AG04449 (cell line): ENCODE data around the gene HIGD1C.

Source experiments
- CTCF ChIA-PET: fragments of 350-600 bp; formaldehyde crosslinking; extraction: SDS; loops from one replicate; lab custom pipeline; 2021; ENCODE audit warnings: antibody characterized with exemption; lab: Yijun Ruan, JAX
- POLR2A ChIA-PET: fragments of 400-600, 350-600 bp; formaldehyde crosslinking; extraction: SDS; loops from one replicate; lab custom pipeline; 2020; ENCODE audit warnings: antibody characterized with exemption, inconsistent platforms; lab: Yijun Ruan, JAX
- DNase-seq: peaks from one replicate; pipeline ENCODE4 v3.0.0-alpha.2; 2010; ENCODE audit warnings: low read depth, low spot score
- H3K4me3 ChIP-seq: 2 replicates; pipeline ENCODE4 v1.5.1; 2011; ENCODE audit warnings: low read depth, mild to moderate bottlenecking, control low read depth, low read length
- TF ChIP-seq, protein P1 (sequence below): IDR thresholded peaks from one replicate; pipeline ENCODE4 v1.5.1; 2011; ENCODE audit warnings: mild to moderate bottlenecking, moderate library complexity, low read length, control low read depth, inconsistent platforms; ENCODE audit not compliant: insufficient read depth; ENCODE audit errors: missing control alignments

HIGD1C gene

DNA sequence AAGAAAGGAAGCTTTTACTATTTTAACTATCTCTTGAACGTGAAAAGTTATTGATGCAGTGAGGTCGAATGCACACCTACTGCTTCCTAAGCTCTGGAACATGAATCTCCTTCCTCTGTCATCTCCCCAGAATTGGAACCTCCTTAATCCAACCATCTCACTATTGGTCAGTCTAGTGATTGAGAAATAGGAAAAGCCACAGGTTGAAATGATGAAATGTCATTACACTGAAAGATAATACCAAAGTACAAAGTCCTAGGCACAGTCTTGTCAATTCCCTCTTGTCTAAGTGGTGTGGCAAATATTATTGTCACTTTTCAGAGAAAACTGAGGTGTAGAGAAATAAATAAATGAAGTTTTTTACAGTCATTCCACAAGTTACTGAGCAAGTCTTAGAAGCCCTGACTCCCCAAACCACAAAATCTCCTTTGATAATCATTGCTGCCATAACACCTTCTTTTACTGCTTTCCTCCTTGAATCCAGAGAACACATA lies 19.5 kb upstream of the HIGD1C start:
- ChIA-PET CTCF (no interaction called here), POLR2A (no interaction called here)
- TF ChIP-seq, protein P1, sequence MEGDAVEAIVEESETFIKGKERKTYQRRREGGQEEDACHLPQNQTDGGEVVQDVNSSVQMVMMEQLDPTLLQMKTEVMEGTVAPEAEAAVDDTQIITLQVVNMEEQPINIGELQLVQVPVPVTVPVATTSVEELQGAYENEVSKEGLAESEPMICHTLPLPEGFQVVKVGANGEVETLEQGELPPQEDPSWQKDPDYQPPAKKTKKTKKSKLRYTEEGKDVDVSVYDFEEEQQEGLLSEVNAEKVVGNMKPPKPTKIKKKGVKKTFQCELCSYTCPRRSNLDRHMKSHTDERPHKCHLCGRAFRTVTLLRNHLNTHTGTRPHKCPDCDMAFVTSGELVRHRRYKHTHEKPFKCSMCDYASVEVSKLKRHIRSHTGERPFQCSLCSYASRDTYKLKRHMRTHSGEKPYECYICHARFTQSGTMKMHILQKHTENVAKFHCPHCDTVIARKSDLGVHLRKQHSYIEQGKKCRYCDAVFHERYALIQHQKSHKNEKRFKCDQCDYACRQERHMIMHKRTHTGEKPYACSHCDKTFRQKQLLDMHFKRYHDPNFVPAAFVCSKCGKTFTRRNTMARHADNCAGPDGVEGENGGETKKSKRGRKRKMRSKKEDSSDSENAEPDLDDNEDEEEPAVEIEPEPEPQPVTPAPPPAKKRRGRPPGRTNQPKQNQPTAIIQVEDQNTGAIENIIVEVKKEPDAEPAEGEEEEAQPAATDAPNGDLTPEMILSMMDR, result no peak
- no peak overlapping the region for H3K4me3 ChIP-seq
- DNase-seq, result no peak

DNA sequence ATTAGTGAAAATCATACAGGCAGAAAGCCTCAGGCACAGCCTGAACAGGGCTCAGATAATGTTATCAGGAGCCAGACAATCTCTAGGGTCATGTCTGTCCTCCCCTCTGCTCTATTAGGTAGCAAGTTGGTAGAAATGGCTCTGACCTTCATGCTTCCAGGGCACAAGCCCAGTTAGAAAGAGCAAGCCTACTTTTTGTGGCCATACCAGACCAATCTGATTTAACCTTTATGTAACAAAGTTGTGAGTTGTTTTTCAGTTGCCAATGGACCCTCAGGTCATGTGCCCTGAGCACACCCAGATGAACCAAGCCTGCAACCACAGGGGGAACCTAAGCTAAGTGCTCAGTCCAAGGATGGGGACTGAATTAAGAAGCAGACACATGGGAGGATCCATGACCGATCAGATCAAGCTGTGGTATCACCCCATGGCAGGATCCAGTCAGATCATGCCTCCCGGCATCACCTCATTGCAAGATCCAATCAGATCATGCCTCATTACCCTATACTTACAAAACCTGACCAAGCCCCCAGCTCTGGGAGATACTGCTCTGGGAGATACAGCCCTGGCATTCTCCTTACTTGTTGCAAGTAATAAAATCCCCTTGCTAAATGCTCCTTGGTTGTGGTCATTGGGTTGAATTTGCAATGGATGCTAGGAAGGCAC lies 18.8 kb upstream of the HIGD1C start:
- TF ChIP-seq, protein P1, result no peak
- no peak overlapping the region for H3K4me3 ChIP-seq
- POLR2A ChIA-PET, result no interaction called here
- CTCF ChIA-PET, result no interaction called here
- DNase-seq, result no peak

GRCh38 chr12:50934371-50934851 lies 17.9 kb upstream of the HIGD1C start:
- TF ChIP-seq, protein P1, result no peak
- ChIA-PET CTCF (no interaction called here), POLR2A (no interaction called here)
- H3K4me3 ChIP-seq, result no peak overlapping the region
- no peak for DNase-seq

- TF ChIP-seq, protein P1, result no peak
- ChIA-PET POLR2A (no interaction called here), CTCF (no interaction called here)
- DNase-seq, result no peak
- no peak overlapping the region for H3K4me3 ChIP-seq
Observed at GRCh38 chr12:50934981-50935807, 17.1 kb upstream of the HIGD1C start.

- TF ChIP-seq, protein P1, result no peak
- POLR2A ChIA-PET, result no interaction called here
- no peak for DNase-seq
- CTCF ChIA-PET, result no interaction called here
- H3K4me3 ChIP-seq, result no peak overlapping the region
Observed at GRCh38 chr12:50936821-50937530, 15.4 kb upstream of the HIGD1C start.

DNA sequence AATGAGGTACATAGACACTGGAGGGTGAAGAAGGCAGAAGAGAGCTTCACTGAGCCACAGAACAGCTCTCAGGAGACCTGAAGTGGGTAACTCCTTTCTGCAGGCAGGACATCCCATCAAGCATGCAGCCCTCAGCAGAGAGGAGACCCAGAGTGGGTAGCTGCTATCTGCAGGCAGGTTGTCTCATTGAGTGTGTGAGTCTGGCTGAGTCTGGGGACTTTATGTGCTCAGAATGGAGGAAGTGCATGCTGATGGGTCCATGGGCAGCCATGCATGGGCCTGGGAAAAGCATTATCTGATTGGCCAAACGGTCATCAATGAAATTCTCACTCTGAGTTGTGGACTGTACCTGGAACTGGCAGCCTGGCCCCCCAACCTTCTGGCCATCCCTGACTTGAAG lies 14.7 kb upstream of the HIGD1C start:
- DNase-seq, result no peak
- ChIA-PET POLR2A (no interaction called here), CTCF (no interaction called here)
- no peak overlapping the region for H3K4me3 ChIP-seq
- TF ChIP-seq, protein P1, result no peak
